Mesenteric fat pad (tissue), 1 donor: ENCODE measurements around the gene PACSIN3. TPM values are rescaled to one million over a fixed set of nuclear protein-coding genes. Genes with fewer than 3 reads are reported as not detected.

Experiments
- DNase-seq: peaks from one replicate; pipeline ENCODE4 v3.0.0-alpha.2; 2020; ENCODE audit warnings: low spot score
- total RNA-seq: library from RNA; stranded (reverse); fragmentation: NEBNext Ultra II Directional; extraction: Animal tissue kit (Norgen Biotek cat#: 25700); gene quantifications from one replicate; pipeline ENCODE4 v1.2.1, GENCODE V29; 2021
- donor health status: DM: yes; HTN: yes; CAD: no.

Gene PACSIN3
- total RNA-seq, 1 donor from 2014 or later = 14.9 TPM

DNA sequence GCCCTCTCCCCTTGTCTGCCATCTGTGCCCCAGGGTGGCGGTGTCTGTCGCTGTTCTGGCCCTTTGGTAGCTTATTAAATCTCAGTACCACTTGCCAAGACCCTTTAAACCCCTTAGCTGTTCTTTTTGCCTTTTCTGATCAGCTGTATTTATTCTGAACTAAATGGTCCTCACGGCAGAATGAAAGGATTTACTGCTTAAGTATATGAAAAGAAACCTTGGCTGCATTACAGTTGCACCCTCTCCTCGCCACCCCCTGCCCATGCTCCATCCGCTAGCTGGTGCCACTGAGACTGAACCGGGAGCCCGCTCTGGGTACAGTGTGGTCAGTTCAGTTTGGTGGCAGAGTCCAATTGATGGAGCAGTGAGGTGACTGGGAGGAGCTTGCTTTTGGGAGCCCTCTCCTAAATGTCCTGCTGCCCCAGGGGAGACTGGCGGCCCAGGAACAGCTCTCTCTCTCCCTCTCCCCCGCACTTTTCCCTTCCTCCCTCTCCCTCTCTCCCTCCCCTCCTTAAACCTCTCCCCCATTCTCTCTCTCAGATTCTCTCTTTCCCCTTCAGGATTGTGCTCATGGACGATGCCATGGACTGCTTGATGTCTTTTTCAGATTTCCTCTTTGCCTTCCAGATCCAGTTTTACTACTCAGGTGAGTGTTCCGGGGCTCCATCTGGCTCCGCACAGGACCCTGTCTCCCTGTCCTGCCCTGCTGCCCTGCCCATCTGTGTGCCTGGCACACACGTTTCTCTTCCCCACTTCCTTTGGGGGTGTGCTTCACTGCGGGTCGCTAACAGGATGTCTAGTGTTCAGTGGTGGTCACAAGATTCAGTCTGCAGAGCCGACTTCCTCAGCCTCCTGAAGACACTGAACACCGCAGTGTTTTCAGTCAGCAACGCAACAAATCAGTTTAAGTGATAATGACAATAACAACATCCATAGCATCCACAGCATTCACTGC, 31.3 kb downstream of the PACSIN3 start:
- no peak for DNase-seq

DNA sequence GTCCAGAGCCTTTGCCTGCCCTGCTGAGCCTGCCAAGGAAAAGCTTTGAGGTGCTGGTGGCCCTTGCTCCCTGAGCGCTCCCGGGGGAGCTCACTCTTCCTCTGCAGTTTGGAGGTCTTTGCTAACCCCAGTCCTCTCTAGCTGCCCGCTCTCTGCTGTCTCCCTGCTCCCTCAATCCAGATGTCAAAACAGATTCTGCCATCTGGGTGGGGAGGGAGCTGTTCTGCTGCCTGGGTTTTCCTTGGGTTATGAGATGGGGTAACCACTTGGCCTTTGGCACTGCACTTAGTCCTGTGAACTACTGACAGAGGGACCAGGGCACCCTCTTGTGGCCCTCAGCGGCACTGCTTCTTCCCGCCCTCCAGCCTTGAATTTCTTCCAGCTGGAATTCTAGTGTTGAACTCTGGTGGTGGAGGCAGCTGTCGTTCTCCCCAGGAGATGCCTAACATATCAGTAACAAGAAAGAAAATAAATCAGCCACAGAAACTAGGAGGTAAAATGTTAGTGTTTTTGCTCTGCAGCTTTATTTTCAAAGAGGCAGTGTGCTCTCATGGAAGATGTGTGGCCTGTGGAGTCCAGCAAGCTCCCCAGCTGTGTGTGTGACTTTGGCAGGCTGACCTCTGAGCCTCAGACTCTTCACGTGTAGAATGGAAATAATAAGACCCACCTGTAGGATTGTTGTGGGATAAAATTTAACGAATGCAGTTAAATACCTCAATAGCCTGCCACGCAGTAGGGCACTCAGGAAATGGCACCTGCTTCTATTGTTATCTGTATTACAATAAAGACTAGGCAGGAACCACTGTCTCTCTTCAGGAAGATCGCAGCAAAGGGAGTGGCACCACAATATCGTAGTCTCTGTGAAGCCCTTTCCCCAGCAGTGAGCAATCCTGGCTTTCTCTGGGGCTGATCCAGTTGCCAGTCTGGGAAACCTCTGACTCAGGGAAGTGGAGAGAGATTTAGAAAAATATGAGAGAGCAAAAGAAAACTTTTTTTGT, 33.0 kb downstream of the PACSIN3 start:
- DNase-seq = no peak

DNA sequence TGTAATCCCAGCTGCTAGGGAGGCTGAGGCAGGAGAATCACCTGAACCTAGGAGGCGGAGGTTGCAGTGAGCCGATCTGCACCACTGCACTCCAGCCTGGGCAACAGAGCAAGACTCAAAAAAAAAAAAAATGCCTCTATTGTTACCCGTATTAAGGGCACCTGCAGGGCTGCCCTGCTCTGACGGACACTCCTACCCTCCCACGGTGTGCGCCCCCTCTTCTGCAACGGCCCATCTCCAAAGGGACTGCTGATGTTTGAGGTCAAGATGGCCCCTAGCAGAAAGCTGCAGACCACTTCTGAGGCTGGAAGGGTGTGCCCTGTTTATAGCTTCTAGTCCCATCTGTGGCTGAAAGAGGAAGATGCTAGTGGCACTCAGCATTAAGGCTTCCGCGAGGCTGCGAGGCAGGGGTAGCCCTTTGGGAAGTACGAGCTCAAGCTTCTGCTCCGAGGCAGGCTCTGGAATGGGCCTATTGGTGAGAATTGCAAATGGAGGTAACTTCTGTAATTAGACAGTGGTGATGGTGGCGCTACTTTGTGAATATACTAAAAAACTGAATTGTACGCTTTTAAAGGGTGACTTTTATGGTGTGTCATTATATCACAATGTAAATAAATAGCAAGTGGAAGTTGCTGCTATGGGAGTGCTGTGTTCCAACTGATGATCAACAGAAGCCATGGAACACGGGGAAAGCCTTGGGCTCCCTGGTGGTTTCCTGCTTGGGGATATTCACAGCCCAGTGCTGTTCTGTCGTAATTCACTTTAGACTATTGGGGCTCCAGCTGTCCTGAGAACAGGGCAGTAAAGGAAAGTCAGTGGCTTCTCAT, 33.9 kb downstream of the PACSIN3 start:
- no peak for DNase-seq

DNA sequence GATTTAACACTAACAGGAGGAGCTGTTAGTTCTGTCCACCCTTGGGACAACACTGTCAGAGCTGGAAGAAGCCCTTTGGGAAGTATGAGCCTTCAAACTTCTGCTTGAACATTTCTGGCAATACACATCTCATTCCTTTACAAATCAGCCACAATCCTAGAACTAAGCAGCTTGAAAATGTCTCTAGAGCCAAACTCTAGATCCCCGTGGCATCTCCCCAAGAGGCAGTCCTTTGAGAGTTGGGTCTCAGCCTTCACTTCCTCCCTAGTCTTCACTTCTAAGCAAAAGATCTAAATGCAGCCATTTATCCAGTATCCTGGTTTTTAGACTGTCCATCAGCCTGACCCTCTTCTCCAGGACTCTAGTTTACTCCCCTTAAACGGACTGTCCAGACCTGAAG, 36.5 kb downstream of the PACSIN3 start:
- no peak for DNase-seq

DNA sequence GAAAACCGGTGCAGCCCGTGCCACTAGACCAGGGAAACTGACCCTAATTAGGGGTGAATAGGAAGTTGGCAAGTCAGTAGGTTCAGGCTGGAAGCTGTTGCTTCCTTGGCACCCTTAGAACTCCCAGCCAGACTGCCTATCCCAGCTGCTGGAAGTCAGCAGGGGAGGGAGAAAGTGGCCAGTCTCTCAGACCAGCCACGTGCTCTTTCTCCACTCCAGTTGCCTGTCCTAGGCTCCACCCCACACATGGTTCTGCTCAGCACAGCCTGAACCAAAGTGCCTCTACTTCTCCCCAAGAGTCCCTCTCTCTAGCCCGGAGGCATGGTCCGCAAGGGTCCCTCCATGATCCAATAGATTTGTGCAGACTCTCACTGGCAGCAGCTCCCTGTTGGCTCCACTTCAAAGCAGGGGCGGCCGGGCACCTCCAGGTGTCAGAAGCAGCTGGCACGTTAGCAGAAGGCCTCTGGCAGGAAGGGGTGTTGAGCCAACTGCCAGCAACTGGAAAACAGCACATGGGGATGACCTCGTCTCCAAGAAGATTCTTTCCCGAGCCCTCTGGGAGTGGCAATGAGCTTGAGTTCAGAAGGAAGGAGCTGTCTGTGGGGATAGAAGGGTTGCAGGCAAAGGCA, 37.2 kb downstream of the PACSIN3 start:
- no peak for DNase-seq

DNA sequence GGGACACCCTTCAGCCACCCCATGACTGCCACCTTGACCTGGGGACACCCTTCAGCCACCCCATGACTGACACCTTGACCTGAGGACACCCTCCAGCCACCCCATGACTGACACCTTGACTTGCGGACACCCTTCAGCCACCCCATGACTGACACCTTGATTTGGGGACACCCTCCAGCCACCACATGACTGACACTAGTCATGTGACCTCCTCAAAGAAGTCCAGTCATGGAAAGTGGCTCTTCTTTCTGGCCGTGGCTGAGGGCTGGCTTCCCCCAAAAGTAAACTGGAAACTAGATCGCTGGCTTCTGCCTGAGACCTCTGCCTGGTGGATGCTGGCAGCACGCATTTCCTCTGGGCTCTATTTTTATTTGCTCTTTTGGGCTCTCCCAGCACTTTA, 38.0 kb downstream of the PACSIN3 start:
- no peak for DNase-seq

DNA sequence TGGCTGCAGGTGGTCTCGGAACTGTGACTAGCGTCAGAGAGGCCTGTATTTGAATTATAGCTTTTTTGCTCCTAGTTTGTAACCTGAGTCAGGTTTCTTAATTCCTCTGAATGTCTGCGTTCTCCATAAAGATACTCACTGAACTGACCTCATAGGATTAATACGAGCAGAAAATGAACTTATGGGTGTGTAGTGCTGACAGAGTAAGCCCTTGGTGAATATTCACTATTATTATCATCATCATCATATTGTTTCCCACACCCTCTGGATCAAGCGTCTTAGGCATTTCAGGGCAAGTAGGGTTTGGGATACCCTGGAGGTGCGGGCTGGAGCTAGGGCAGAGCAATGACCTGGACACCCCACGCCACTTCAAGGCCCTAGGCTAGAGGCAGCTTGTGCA, 38.6 kb downstream of the PACSIN3 start:
- DNase-seq = no peak

DNA sequence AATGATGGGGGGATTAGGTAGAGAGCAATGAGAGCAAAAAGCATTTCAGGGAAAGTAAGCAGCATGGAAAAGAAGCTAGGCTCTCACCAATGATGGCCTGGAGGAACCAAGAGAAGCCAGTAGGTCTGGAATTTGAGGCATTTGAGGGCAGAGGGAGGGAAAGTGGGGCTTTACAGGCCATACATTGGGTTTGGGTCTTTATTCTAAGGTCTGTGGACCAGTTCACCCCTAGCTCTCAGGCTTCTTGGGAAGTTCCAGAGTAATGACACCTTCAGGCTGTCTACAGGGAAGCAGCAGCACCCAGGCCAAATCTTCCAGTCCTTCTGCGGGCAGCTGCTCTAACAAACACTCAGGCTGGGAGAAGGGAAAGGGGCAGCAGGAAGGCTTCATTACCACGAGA, 39.0 kb downstream of the PACSIN3 start:
- no peak for DNase-seq

DNA sequence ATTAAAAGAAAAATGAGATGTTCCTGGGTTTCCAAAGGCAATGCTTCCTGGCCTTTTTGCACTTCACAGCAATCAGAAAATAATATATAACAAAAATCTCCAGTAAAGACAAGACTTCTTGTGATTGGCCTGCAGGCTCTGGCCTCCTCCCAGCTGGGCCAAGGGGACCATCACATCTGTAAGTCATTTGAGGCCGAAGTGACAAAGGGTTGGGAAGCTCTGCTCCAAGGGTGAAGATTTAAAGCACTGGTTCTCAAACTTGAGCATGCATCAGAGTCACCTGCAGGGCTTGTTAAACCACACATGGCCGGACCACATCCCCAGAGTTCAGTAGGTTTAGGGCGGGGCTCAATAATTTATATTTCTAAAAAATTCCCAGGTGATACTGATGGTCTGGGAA, 41.7 kb downstream of the PACSIN3 start:
- DNase-seq = no peak

DNA sequence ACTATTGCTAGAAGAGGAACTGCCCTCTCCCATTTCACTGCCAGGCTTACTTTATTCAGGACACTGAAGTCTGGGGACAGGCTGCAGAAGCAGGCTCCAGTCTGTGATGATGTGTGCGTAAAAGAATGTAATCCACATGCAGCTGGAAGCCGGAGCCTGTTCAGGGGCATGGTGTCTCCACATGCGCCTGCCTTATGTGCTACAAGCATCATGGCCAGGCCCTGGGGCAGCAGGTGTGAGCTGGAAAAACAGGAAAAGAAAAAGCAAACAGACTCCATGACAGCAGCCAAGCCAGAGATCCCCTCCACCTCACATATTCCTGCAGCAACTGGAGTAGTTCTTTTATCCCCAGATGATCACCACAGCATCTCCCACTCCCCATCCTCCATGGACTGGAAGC, 42.9 kb downstream of the PACSIN3 start:
- DNase-seq = no peak

DNA sequence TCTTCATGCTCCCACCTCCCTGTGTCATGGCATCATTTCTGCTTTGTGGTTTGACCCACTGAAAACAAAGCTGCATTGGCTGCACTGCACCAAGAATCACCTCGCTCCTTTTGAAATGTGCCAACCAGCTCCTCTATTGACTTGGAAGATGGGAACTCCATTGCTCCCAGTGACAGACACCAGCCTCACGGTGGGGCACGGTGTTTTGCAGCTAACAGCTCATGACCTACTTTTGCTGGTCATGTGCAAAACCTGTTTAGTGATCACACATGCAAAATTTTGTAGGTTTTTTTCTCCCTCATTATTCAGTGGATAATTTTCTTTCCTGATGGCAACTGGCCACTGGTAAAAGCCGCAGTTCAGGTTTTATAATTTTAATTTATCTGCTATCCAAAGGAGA, 46.4 kb downstream of the PACSIN3 start:
- DNase-seq = no peak

DNA sequence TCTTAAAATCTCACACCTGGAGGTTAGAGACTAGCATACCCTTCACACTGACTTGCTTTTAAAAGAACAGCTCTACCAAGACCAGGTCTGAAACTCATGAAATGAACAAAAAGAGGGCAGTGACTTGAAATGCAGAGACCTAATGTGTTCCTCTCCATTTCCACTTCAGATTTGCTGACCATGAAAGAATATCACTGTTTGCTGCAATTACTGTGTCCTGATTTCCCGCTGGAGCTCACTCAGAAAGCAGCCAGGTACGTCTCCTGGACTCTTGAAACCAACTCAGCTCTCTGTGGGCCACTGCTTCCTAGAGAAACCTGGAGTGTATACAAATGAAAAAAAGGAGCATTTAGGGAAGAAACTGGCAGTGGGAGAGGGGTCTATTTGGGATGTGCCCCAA, 48.8 kb downstream of the PACSIN3 start:
- no peak for DNase-seq

DNA sequence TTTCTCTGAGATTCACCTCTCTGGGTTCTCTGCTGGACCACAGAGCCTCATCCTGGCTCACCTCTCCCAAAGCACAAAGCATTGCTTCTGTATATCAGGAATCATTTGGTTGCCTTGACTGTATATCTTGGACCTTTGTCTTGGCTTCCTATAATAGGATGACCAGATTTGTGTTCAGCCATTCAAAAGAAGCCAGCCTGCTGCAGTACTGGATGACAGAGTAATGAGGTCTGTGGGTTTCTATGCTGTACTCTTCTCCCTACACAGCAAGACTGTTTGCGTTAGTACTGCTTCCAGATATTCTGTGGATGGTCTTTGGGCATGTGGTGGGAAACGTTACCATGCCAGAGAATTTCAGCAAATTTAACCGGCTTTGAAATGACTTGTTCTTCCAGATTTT, 49.3 kb downstream of the PACSIN3 start:
- DNase-seq = no peak

DNA sequence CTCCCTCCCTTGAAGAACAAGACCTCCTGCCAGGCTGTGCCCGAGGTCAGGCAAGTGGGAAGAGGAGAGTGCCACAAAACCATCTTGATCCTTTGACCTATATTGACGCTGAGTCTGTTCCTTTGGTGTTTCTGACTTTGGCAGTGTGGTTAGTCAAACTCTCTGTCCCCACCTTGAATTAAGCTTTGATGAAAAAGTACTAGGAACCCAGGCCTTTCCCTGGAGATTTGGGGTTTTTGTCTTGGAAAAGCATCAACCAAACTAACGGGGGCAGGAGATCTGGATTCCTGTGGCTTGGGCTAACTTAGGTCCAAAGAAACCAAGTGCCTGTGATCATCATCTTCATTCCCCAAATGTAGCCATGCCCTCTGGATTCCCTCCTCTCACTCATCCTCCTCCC, 49.9 kb downstream of the PACSIN3 start:
- DNase-seq = no peak

DNA sequence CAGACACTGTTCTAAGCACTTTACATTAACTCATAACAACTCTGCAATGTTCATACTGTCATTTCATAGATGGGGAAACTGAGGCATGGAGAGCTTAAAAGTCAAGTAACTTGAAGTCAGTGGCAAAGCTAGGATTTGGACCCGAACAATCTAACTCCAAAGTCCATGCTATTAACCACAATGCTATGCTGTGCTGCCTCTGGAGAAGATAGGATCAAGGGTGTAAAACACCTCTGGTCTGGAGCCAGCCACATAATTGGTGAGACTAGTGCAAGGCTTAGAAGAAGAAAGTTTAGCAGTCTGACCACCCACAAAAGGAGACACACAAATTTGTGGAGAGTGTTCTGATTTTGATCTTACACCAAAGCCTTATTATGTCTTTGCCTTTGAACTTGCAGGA, 53.3 kb downstream of the PACSIN3 start:
- DNase-seq = no peak

DNA sequence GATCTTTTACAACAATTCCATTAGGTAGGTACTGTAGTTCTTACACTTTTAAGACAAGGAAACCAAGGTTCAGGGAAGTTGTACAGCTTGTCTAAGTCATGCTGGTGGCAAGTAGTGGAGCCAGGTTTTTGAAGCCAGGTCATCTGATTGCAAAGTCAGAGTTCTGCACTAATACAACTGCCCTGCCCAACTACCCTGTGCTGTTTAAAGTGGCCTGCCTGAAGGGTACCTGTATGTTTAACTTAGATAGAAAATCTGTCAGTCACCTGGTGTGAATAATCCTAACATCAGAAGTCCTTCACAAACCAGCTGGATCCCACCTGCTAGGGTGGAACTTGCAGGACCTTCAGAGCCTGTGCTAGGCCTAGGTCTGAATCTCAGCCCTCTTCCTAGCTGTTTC, 53.7 kb downstream of the PACSIN3 start:
- DNase-seq = no peak

DNA sequence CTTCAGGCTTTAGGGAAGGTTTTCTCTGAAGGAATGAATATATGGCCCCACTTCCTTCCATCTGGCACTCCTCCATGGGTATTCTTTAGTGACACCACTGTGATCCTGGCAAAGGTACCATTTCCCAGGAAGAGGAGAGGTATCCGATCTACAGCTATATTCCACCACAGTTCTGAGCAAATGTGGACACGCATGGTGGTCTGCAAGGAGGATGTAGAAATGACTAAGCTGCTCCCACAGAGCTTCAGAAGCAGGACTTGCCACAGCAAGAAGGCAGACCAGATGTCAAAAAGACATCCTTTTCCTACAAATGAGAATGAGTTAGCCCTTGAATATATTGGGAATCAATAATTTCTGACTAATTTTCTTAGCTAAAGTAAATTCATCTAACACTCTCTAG, 55.1 kb downstream of the PACSIN3 start:
- DNase-seq = no peak

DNA sequence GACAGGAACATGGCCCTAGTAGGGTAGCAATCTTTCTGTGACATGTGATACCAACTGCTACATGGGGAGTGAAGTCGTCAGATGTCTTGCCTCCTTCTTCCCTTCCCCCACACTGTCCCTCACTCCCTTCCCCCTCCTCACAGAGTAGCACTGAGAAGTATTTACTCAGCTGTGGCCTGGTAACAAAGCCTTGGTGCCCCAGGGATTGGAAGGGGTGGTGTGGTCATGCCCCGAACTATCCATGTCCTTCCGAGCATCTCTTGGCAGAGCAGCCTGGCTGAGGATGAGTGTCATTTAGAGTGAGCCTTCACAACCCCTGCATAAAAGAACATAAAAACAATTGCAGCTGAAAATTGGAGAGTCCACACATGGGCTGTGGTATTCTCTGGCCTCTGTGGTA, 55.7 kb downstream of the PACSIN3 start:
- no peak for DNase-seq
